ENCODE results near the gene KDM4C.
A peak's percentile ranks its signal among the peaks of the same experiment; 100 is the strongest.

Gene KDM4C

DNA sequence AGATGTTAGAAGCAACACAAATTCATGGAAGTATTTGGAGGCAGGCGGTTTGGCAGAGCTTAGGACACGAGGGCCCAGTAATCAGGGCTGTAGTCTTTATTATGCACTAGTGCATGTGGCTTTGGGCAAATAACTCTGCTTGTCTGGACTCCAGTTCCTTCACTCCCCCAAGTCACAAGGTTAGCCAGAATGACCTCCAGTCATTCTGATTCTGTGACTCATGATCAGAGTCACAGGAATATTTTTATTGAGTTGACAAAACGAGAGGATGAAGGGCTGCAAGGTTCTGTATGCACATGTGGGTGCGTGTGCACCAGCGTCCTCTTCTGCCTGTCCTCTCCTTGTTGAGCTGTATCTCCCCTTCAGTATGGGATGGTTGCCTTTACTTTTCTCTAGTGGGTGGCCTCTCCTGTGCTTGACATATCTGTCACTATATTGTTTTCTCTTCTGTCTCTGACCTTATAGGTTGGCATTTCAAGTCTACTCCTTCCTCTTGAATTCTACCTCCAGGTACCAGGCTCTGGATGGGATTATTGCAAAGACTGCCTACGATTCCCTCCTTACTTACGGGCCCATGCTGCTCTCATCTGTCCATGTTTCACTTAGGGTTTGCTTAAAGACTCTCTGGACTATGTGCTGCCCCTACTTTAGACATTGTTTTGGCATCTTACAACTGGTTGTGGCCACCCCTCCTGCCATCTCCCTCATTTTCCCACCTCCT is 94.6 kb downstream of the KDM4C start:
- no peaks in the 10 kb centered on the region for H3K27me3 Mint-ChIP-seq
- DNase-seq (ENCODE audit: low spot score in 2 of 2) (no peak), ATAC-seq (replicated peaks; ENCODE audit: extremely low read depth, poor library complexity, severe bottlenecking) (no peak)
- peaks cover 26% of the 10 kb centered on the region for H3K36me3 Mint-ChIP-seq (ENCODE audit: insufficient read depth)
- peaks cover 32% of the 10 kb centered on the region for H3K4me1 Mint-ChIP-seq
- no peaks in the 10 kb centered on the region for H3K9me3 Mint-ChIP-seq
- no peak overlapping the region for H3K4me3 Mint-ChIP-seq
- H3K27ac Mint-ChIP-seq (ENCODE audit: low read depth): peak overlapping the region; percentile 1

DNA sequence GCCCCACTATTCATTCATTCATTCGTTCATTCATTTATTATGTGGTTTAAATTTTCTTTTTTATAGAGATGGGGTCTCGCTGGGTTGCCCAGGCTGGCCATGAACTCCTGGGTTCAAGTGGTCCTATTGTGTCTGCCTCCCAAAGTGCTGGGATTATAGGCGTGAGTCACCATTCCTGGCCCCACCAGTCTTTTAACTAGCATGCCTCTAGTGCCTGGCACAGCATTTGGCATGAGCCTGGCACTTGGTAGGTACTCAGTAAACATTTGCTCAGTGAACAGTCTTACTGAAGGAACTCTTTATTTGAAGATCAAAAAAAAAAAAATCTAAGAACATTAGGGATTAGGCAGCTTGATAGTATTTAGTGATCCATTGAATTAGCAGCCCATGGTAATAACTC is 98.1 kb downstream of the KDM4C start:
- no peaks in the 10 kb centered on the region for H3K9me3 Mint-ChIP-seq
- H3K27ac Mint-ChIP-seq (ENCODE audit: low read depth): no peak overlapping the region
- DNase-seq (ENCODE audit: low spot score in 2 of 2) (no peak), ATAC-seq (replicated peaks; ENCODE audit: extremely low read depth, poor library complexity, severe bottlenecking) (no peak)
- no peaks in the 10 kb centered on the region for H3K27me3 Mint-ChIP-seq
- no peak overlapping the region for H3K4me3 Mint-ChIP-seq
- peaks cover 18% of the 10 kb centered on the region for H3K36me3 Mint-ChIP-seq (ENCODE audit: insufficient read depth)
- peaks cover 27% of the 10 kb centered on the region for H3K4me1 Mint-ChIP-seq

DNA sequence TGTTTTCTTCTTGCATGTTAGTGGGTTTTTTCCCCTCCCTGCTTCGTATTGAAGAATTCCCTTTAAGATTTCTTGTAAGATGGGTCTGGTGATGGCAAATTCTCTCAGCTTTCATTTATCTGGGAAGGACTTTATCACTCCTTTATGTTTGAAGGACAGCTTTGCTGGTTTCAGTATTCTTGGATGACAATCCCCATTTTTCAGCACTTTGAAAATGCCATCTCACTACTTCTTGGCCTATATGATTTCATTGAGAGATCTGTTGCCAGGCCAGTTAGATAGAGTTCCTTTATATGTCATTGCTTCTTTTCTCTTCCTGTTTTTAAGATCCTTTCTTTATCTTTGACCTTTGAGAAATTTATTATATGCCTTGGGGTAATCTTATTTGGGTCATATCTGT is 106.3 kb downstream of the KDM4C start:
- Mint-ChIP-seq H3K4me1 (peaks cover 23% of the 10 kb centered on the region), H3K36me3 (ENCODE audit: insufficient read depth) (peaks cover 14% of the 10 kb centered on the region), H3K27ac (ENCODE audit: low read depth) (no peak overlapping the region), H3K9me3 (peaks cover 7% of the 10 kb centered on the region), H3K27me3 (no peaks in the 10 kb centered on the region), H3K4me3 (no peak overlapping the region)
- ATAC-seq (replicated peaks; ENCODE audit: extremely low read depth, poor library complexity, severe bottlenecking): no peak
- DNase-seq (ENCODE audit: low spot score in 2 of 2): no peak

DNA sequence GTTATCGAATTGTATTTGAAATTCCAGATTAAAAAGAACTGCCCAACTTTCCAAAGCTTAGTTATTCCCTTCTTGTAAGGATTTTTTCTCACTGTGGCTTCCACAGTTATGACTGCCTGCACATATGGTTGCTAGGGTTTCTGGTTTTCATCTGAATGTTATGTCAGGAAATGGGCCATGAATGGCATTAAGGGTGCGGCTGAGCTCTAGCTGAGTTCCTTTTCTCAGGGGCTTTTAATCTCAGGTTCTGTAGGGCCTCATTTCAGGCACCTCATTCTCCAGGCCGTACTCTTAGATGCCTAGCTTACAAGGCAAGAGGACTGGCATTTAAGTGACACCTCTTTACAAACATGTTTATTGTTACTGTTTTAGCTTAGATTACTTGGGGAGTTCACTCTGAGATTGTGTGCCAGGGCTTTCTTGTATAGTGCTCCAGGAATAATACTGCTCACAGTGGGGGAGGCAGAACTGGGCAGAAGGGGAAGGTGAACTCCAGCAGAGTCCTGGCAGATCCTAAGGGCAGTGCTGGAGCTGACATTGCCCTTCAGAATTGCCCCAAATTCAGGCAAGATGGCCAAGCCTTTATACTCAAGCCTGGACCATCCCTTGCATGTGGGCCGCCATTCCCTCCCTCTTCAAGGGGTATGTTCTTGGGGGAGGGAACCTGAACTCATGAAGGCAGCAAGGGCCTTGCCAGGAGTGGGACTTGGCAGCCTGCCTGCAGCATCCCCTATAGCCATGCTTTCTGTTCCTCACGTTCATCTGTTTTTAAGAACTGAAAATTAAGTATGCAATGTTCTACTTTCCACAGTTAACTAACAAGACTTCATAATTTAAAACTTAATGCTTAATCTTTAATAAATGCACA is 111.5 kb downstream of the KDM4C start:
- peaks cover 10% of the 10 kb centered on the region for H3K36me3 Mint-ChIP-seq (ENCODE audit: insufficient read depth)
- ATAC-seq (replicated peaks; ENCODE audit: extremely low read depth, poor library complexity, severe bottlenecking): no peak
- H3K4me3 Mint-ChIP-seq: no peak overlapping the region

DNA sequence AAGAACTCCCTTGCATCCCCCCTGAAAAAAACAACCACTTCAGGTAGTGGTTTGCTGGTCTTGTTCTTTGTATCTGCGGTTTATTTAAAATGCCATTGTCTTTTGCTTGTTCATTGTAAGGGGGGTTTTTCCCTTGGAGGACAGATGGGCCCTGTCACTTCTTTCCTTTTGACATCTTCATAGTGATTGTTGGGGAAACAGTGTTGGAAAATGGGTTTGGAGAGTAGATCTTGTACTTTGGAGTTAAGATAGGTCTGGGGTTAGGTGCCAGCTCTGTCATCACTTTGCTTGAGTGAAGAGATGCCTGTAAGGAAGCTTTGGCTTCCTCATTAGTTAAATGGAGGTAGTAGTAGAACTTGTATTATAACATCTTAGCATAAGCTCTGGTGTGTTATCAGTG is 112.4 kb downstream of the KDM4C start:
- Mint-ChIP-seq H3K27me3 (no peaks in the 10 kb centered on the region), H3K9me3 (no peaks in the 10 kb centered on the region), H3K4me3 (no peak overlapping the region), H3K36me3 (ENCODE audit: insufficient read depth) (peaks cover 10% of the 10 kb centered on the region), H3K4me1 (peaks cover 70% of the 10 kb centered on the region), H3K27ac (ENCODE audit: low read depth) (no peak overlapping the region)
- DNase-seq (ENCODE audit: low spot score in 2 of 2) (no peak), ATAC-seq (replicated peaks; ENCODE audit: extremely low read depth, poor library complexity, severe bottlenecking) (no peak)

More for the DNA sequence above, 111.5 kb downstream of the KDM4C start:
- DNase-seq (ENCODE audit: low spot score in 2 of 2): no peak
- Mint-ChIP-seq H3K27ac (ENCODE audit: low read depth) (no peak overlapping the region), H3K9me3 (peaks cover 5% of the 10 kb centered on the region), H3K27me3 (no peaks in the 10 kb centered on the region), H3K4me1 (peaks cover 62% of the 10 kb centered on the region)

DNA sequence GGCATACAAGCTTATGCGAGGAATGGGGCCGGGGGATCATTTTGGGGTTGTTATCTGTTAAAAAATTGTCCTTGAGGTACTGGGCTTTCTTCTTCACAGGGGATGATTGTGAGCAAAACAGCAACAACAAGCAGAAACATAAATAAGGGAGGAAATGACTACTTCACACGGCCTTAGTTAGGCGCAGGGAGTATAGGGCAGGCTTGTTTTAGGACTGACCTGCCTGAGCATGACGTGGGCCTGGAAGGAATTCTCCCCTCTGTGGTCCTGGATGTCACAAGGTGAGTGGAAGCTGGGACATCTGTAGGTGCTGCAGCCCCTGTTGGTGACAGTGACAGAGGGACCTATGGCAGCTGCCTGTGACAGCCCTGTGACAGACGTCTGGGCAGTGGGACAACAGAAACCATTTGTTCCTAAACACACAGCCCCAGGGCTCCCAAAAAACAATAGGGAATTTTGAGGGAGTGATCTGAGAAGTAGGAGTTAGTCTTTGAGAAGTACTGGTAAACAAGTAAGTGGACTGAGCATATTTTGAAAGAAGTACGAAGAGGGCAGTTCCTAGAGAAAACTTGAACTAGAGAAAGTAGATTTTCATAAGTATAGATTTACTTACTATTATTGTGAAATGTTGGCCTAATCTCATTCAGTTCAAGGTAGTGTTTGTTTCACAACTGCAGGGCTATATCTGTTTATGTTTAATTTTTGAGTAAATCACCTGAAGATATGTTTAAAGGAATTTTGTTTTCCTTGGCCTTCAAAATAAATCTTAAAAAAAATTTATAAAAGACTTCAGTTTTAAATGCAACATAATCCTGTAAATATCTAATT is 113.1 kb downstream of the KDM4C start:
- H3K36me3 Mint-ChIP-seq (ENCODE audit: insufficient read depth): peaks cover 10% of the 10 kb centered on the region
- DNase-seq (ENCODE audit: low spot score in 2 of 2): no peak
- H3K27me3 Mint-ChIP-seq: no peaks in the 10 kb centered on the region
- H3K9me3 Mint-ChIP-seq: no peaks in the 10 kb centered on the region
- H3K4me1 Mint-ChIP-seq: peaks cover 77% of the 10 kb centered on the region
- no peak overlapping the region for H3K27ac Mint-ChIP-seq (ENCODE audit: low read depth)
- ATAC-seq (replicated peaks; ENCODE audit: extremely low read depth, poor library complexity, severe bottlenecking): no peak
- H3K4me3 Mint-ChIP-seq: no peak overlapping the region

DNA sequence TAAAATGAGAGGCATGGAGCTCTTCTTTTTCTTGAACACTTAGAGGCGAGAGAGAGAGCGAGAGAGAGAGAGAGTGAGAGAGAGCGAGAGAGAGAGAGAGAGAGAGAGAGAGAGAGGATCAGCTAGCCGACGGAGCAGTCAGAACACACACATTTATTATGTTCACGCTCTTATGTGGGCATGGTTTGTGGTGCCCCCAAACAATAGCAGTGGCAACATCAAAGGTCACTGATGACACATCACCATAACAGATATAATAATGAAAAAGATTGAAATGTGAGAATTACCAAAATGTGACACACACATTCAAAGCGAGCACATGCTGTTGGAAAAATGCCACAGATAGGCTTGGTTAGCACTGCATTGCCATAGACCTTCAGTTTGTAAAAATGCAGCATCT is 116.1 kb downstream of the KDM4C start:
- Mint-ChIP-seq H3K9me3 (no peaks in the 10 kb centered on the region), H3K4me3 (peak overlapping the region; percentile 58), H3K27ac (ENCODE audit: low read depth) (peak overlapping the region; percentile 94), H3K4me1 (peaks cover 78% of the 10 kb centered on the region), H3K27me3 (no peaks in the 10 kb centered on the region), H3K36me3 (ENCODE audit: insufficient read depth) (peaks cover 10% of the 10 kb centered on the region)
- DNase-seq (ENCODE audit: low spot score in 2 of 2) (peak in 1 of 2 donors; percentile 36), ATAC-seq (replicated peaks; ENCODE audit: extremely low read depth, poor library complexity, severe bottlenecking) (peak; percentile 77)

DNA sequence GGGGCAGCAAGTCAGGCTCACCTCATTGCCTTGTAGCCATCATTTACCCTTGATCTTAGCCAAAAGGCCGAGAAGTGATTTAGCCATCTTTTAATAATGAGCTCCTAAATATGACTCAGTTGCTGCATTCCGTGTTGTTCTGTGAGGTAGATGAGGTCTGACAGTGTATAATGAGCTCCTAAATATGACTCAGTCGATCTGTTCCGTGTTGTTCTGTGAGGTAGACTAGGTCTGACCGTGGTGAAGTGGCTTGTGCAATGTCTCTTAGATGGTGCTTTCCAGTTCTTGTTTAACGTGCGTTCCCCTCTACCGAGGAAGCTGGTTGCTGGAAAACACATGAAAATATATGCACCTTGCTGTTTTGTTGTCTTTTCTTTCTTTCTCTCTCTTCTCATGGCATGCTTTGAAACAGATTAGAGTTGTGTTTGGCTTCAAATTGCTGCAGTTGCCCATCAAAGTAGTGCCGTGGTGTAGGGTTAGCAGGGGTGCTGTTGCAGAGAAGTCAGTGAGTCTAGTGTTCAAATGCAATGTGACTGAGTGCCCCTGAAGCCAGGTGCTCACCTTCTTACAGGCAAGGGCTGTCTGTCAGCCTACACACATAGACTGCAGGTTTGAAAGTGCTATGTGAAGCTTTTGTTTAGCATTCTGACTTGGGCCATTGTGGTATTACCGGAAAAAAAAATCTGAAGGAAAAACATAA is 118.6 kb downstream of the KDM4C start:
- peaks cover 63% of the 10 kb centered on the region for H3K4me1 Mint-ChIP-seq
- DNase-seq (ENCODE audit: low spot score in 2 of 2): no peak
- no peak overlapping the region for H3K4me3 Mint-ChIP-seq
- no peaks in the 10 kb centered on the region for H3K9me3 Mint-ChIP-seq
- no peak for ATAC-seq (replicated peaks; ENCODE audit: extremely low read depth, poor library complexity, severe bottlenecking)
- H3K27ac Mint-ChIP-seq (ENCODE audit: low read depth): no peak overlapping the region
- H3K27me3 Mint-ChIP-seq: no peaks in the 10 kb centered on the region
- peaks cover 12% of the 10 kb centered on the region for H3K36me3 Mint-ChIP-seq (ENCODE audit: insufficient read depth)

DNA sequence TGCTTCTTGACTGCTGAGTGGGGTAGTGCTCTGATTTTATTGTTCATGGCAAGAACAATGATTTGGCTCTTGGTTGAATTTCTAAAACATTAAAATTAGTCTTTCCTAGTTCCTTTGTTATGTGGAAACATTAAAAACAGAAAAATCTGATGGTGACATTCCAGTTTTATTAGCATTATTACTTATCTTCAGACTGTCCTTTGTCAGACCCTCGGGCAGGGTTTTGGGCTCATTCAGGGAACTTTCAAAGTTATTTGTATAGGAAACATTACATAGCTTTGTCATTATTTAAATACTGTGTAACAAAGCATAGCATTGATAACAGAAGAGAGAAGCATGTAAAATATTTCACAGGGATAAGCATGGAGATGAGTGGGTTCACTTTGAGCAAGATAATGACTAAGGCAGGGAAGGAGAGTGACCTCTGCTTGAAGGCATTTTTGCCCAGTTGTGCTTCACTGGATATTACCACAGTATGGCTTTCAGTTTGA is 119.9 kb downstream of the KDM4C start:
- H3K4me3 Mint-ChIP-seq: no peak overlapping the region

DNA sequence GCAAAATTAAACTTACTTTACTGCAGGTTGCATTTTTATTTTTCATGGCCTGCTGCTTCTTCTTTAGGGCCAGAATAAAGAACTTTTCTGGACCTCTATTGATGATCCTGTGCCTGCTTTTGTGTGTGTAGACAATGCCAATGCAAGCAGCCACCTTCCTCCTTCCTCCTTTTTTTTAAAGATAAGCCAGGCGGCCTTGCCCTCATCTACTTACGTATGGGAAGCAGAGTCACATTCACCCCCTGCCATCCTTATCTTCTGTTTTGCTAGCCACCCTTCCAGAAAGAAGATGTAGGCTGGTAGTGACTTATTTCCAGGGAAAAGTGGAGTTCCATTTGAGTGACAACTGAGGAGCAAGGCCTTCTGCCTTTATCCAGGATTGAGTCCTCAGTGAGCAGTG is 122.9 kb downstream of the KDM4C start:
- H3K9me3 Mint-ChIP-seq: no peaks in the 10 kb centered on the region
- DNase-seq (ENCODE audit: low spot score in 2 of 2): no peak
- ATAC-seq (replicated peaks; ENCODE audit: extremely low read depth, poor library complexity, severe bottlenecking): no peak

More for the DNA sequence above, 119.9 kb downstream of the KDM4C start:
- DNase-seq (ENCODE audit: low spot score in 2 of 2) (no peak), ATAC-seq (replicated peaks; ENCODE audit: extremely low read depth, poor library complexity, severe bottlenecking) (no peak)
- Mint-ChIP-seq H3K36me3 (ENCODE audit: insufficient read depth) (peaks cover 12% of the 10 kb centered on the region), H3K4me1 (peaks cover 50% of the 10 kb centered on the region), H3K9me3 (no peaks in the 10 kb centered on the region), H3K27me3 (no peaks in the 10 kb centered on the region), H3K27ac (ENCODE audit: low read depth) (no peak overlapping the region)

DNA sequence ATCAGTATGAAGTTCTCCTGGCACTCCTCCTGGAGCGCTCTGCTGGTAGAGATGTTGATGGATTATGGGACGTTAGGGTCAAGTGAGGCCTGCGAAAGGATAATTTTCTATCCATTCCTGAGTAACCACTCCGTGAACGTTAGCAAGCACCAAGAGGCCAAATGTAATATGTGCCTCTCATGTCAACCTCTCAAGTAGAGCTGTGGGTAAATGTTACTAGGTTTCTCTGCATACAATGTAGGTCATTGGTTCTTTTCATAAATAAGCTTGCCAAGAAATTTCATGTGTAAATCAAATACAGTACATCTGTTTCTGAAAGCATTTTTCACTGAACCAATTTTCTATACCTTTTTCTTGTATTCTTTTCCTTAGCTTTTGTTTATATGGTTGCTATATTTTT is 126.3 kb downstream of the KDM4C start:
- Mint-ChIP-seq H3K4me1 (peaks cover 26% of the 10 kb centered on the region), H3K9me3 (no peaks in the 10 kb centered on the region), H3K27me3 (no peaks in the 10 kb centered on the region), H3K27ac (ENCODE audit: low read depth) (no peak overlapping the region), H3K36me3 (ENCODE audit: insufficient read depth) (peaks cover 16% of the 10 kb centered on the region), H3K4me3 (no peak overlapping the region)
- no peak for DNase-seq (ENCODE audit: low spot score in 2 of 2)
- ATAC-seq (replicated peaks; ENCODE audit: extremely low read depth, poor library complexity, severe bottlenecking): no peak

More for the DNA sequence above, 122.9 kb downstream of the KDM4C start:
- Mint-ChIP-seq H3K4me1 (peaks cover 46% of the 10 kb centered on the region), H3K27me3 (no peaks in the 10 kb centered on the region), H3K36me3 (ENCODE audit: insufficient read depth) (peaks cover 6% of the 10 kb centered on the region), H3K27ac (ENCODE audit: low read depth) (no peak overlapping the region), H3K4me3 (no peak overlapping the region)

DNA sequence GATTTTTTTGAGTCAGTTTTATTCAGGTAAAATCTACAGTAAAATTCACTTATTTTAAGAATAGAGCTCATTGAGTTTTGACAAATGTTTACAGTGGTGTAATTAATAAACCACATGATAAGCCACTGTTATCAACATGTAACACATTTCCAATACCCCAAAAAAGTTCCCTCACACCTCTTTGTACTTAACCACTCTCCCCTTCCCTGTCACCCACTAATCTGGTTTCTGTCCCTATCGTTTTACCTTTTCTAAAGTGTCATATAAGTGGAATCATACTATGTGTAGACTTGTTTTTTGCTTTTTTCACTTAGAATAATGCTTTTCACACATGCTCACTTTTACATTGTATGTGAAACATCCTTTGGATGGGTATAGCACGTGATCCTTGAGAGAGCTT is 127.2 kb downstream of the KDM4C start:
- Mint-ChIP-seq H3K27ac (ENCODE audit: low read depth) (peak overlapping the region; percentile 17), H3K4me3 (no peak overlapping the region), H3K36me3 (ENCODE audit: insufficient read depth) (peaks cover 20% of the 10 kb centered on the region), H3K9me3 (no peaks in the 10 kb centered on the region), H3K27me3 (no peaks in the 10 kb centered on the region), H3K4me1 (peaks cover 32% of the 10 kb centered on the region)
- no peak for DNase-seq (ENCODE audit: low spot score in 2 of 2)
- no peak for ATAC-seq (replicated peaks; ENCODE audit: extremely low read depth, poor library complexity, severe bottlenecking)
